HEK293 (cell line): ENCODE measurements around the gene NELL2.
"Not testable (repeated sequence)": the region's sequence is repeated elsewhere in the genome, so short reads cannot be mapped to it uniquely, and the experiment has no call there.

Source experiments
- CTCF ChIA-PET: fragments of 350-600 bp; formaldehyde crosslinking; extraction: SDS; loops from one replicate; lab custom pipeline; 2021; ENCODE audit warnings: antibody characterized with exemption; lab: Yijun Ruan, JAX
- POLR2A ChIA-PET: fragments of 300-600 bp; formaldehyde crosslinking; extraction: SDS; loops from one replicate; lab custom pipeline; 2020; ENCODE audit warnings: antibody characterized with exemption, inconsistent platforms; lab: Yijun Ruan, JAX
- H3K27ac ChIP-seq: fragments of 200-500 bp; sonication (Bioruptor generic); 2 replicates; pipeline ENCODE4 v1.5.1; 2014; ENCODE audit warnings: low read depth, low read length, control low read depth, inconsistent platforms; ENCODE audit errors: extremely low read depth
- H3K36me3 ChIP-seq, 2 experiments: fragments of 200-500 bp in 1 of 2; sonication (Bioruptor generic) in 1 of 2; 1 replicate in 1 of 2; 2 replicates in 1 of 2; pipeline ENCODE4 v1.5.1; 2014 to 2017; ENCODE audit warnings: inconsistent platforms in 2 of 2, low read length in 2 of 2; ENCODE audit not compliant: control insufficient read depth in 2 of 2, insufficient read depth in 1 of 2
- H3K4me1 ChIP-seq: fragments of 200-500 bp; sonication (Bioruptor generic); 2 replicates; pipeline ENCODE4 v1.5.1; 2014; ENCODE audit warnings: mild to moderate bottlenecking, low read length, inconsistent platforms; ENCODE audit not compliant: control insufficient read depth, insufficient read depth
- H3K4me3 ChIP-seq: 2 replicates; pipeline ENCODE4 v1.5.1; 2011; ENCODE audit warnings: low read depth, mild to moderate bottlenecking, control low read depth, low read length, moderate library complexity
- H3K9me3 ChIP-seq: fragments of 200-500 bp; sonication (Bioruptor generic); 2 replicates; pipeline ENCODE4 v1.5.1; 2014; ENCODE audit warnings: low read depth, low read length, inconsistent platforms; ENCODE audit not compliant: control insufficient read depth, insufficient read depth
- GLI2 ChIP-seq: fragments of 450-650 bp; formaldehyde crosslinking; IDR thresholded peaks from 2 replicates; pipeline ENCODE4; 2017; ENCODE audit warnings: missing biosample characterization, missing genetic modification characterization, low read depth, borderline replicate concordance
- INSM2 ChIP-seq: fragments of 450-650 bp; formaldehyde crosslinking; IDR thresholded peaks from 2 replicates; pipeline ENCODE4 v1.5.1; 2016; ENCODE audit warnings: missing biosample characterization, missing genetic modification characterization
- SP2 ChIP-seq: fragments of 450-650 bp; formaldehyde crosslinking; IDR thresholded peaks from 2 replicates; pipeline ENCODE4 v1.5.1; 2016; ENCODE audit warnings: missing biosample characterization, missing genetic modification characterization
- ZNF140 ChIP-seq: fragments of 450-650 bp; formaldehyde crosslinking; IDR thresholded peaks from 2 replicates; pipeline ENCODE4 v1.5.1; 2016; ENCODE audit warnings: missing biosample characterization, missing genetic modification characterization
- ZNF157 ChIP-seq: fragments of 450-650 bp; formaldehyde crosslinking; IDR thresholded peaks from 2 replicates; pipeline ENCODE4 v1.5.1; 2016; ENCODE audit warnings: missing biosample characterization, missing genetic modification characterization
- ZNF169 ChIP-seq: fragments of 450-650 bp; formaldehyde crosslinking; IDR thresholded peaks from 2 replicates; pipeline ENCODE4 v1.5.1; 2016; ENCODE audit warnings: missing biosample characterization, missing genetic modification characterization
- ZNF2 ChIP-seq: fragments of 450-650 bp; formaldehyde crosslinking; IDR thresholded peaks from 2 replicates; pipeline ENCODE4 v1.5.1; 2016; ENCODE audit warnings: missing biosample characterization, missing genetic modification characterization
- ZNF211 ChIP-seq: fragments of 450-650 bp; formaldehyde crosslinking; IDR thresholded peaks from 2 replicates; pipeline ENCODE4 v1.5.1; 2016; ENCODE audit warnings: low read depth, missing biosample characterization, missing genetic modification characterization
- ZNF239 ChIP-seq: fragments of 450-650 bp; formaldehyde crosslinking; IDR thresholded peaks from 2 replicates; pipeline ENCODE4 v1.5.1; 2016; ENCODE audit warnings: missing biosample characterization, missing genetic modification characterization
- ZNF341 ChIP-seq: fragments of 450-650 bp; formaldehyde crosslinking; IDR thresholded peaks from 2 replicates; pipeline ENCODE4; 2016; ENCODE audit warnings: low read depth, missing biosample characterization, missing genetic modification characterization
- ZNF548 ChIP-seq: fragments of 450-650 bp; formaldehyde crosslinking; IDR thresholded peaks from 2 replicates; pipeline ENCODE4 v1.5.1; 2016; ENCODE audit warnings: missing biosample characterization, missing genetic modification characterization
- ZNF549 ChIP-seq: fragments of 450-650 bp; IDR thresholded peaks from 2 replicates; pipeline ENCODE4 v1.5.1; 2018; ENCODE audit warnings: missing biosample characterization, missing genetic modification characterization, mild to moderate bottlenecking, inconsistent platforms, moderate library complexity
- ZNF600 ChIP-seq: fragments of 450-650 bp; formaldehyde crosslinking; IDR thresholded peaks from 2 replicates; pipeline ENCODE4 v1.5.1; 2016; ENCODE audit warnings: missing biosample characterization, missing genetic modification characterization
- ZNF626 ChIP-seq: fragments of 450-650 bp; sonication (Bioruptor Pico); formaldehyde crosslinking; IDR thresholded peaks from 2 replicates; pipeline ENCODE4 v1.5.1; 2018; ENCODE audit warnings: missing biosample characterization, missing genetic modification characterization, inconsistent platforms
- ZXDB ChIP-seq: fragments of 450-650 bp; formaldehyde crosslinking; IDR thresholded peaks from 2 replicates; pipeline ENCODE4 v1.5.1; 2016; ENCODE audit warnings: missing biosample characterization, missing genetic modification characterization
- TF ChIP-seq, protein P1 (sequence below): fragments of 450-650 bp; formaldehyde crosslinking; IDR thresholded peaks from 2 replicates; pipeline ENCODE4 v1.5.1; 2017; ENCODE audit warnings: missing biosample characterization, missing genetic modification characterization
- TF ChIP-seq, protein P2 (sequence below): fragments of 450-650 bp; formaldehyde crosslinking; conservative IDR thresholded peaks from 2 replicates; pipeline ENCODE4 v1.5.1; 2016; ENCODE audit warnings: low read depth, missing biosample characterization, missing genetic modification characterization
- TF ChIP-seq, protein P3 (sequence below): fragments of 450-650 bp; formaldehyde crosslinking; IDR thresholded peaks from 2 replicates; pipeline ENCODE4; 2016; ENCODE audit warnings: missing biosample characterization, missing genetic modification characterization
- TF ChIP-seq, protein P4 (sequence below): fragments of 450-650 bp; formaldehyde crosslinking; IDR thresholded peaks from 2 replicates; pipeline ENCODE4 v1.5.1; 2016; ENCODE audit warnings: missing biosample characterization, missing genetic modification characterization

NELL2 gene

DNA sequence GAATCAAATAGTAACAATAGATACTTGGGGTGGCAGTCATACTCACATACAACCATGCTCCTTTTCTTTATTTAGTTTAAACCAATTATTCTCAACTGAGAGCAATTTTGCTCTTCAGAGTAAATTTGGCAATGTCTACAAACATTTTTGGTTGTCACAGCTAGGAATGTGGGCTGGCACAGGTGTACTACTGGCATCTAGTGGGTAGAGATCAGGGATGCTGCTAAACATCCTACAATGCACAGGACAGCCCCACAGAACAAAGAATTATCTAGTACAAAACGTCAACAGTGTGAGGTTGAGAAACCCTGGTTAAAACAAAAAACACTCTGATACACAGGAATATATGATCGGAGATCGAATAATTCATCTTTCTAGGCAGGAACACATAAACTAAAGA, 186.5 kb downstream of the NELL2 start:
- H3K27ac ChIP-seq, result no peak overlapping the region
- H3K9me3 ChIP-seq, result no peaks in the 10 kb centered on the region
- H3K36me3 ChIP-seq, result no peaks in the 10 kb centered on the region
- ChIA-PET POLR2A (no interaction called here), CTCF (interaction anchor here (1.0 kb wide), 1 partner anchor 12 kb away, joined by 3 read pairs; no protein-coding TSS in a partner anchor)
- no peak overlapping the region for H3K4me3 ChIP-seq
- no peaks in the 10 kb centered on the region for H3K4me1 ChIP-seq
- TF ChIP-seq ZNF211 (no peak), ZXDB (tag by site-specific recombination) (no peak), ZNF548 (tag by site-specific recombination) (no peak), ZNF600 (no peak), ZNF549 (no peak), ZNF626 (no peak), INSM2 (no peak), ZNF157 (tag by site-specific recombination) (no peak), ZNF2 (tag by site-specific recombination) (no peak), SP2 (tag by site-specific recombination) (no peak), ZNF140 (tag by site-specific recombination) (no peak), ZNF169 (no peak), ZNF239 (tag by site-specific recombination) (no peak), ZNF341 (no peak), GLI2 (tag by site-specific recombination) (no peak)
- TF ChIP-seq, protein P1, sequence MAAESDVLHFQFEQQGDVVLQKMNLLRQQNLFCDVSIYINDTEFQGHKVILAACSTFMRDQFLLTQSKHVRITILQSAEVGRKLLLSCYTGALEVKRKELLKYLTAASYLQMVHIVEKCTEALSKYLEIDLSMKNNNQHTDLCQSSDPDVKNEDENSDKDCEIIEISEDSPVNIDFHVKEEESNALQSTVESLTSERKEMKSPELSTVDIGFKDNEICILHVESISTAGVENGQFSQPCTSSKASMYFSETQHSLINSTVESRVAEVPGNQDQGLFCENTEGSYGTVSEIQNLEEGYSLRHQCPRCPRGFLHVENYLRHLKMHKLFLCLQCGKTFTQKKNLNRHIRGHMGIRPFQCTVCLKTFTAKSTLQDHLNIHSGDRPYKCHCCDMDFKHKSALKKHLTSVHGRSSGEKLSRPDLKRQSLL, result no peak
- TF ChIP-seq, protein P2, sequence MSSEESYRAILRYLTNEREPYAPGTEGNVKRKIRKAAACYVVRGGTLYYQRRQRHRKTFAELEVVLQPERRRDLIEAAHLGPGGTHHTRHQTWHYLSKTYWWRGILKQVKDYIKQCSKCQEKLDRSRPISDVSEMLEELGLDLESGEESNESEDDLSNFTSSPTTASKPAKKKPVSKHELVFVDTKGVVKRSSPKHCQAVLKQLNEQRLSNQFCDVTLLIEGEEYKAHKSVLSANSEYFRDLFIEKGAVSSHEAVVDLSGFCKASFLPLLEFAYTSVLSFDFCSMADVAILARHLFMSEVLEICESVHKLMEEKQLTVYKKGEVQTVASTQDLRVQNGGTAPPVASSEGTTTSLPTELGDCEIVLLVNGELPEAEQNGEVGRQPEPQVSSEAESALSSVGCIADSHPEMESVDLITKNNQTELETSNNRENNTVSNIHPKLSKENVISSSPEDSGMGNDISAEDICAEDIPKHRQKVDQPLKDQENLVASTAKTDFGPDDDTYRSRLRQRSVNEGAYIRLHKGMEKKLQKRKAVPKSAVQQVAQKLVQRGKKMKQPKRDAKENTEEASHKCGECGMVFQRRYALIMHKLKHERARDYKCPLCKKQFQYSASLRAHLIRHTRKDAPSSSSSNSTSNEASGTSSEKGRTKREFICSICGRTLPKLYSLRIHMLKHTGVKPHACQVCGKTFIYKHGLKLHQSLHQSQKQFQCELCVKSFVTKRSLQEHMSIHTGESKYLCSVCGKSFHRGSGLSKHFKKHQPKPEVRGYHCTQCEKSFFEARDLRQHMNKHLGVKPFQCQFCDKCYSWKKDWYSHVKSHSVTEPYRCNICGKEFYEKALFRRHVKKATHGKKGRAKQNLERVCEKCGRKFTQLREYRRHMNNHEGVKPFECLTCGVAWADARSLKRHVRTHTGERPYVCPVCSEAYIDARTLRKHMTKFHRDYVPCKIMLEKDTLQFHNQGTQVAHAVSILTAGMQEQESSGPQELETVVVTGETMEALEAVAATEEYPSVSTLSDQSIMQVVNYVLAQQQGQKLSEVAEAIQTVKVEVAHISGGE, result no peak
- TF ChIP-seq, protein P3, sequence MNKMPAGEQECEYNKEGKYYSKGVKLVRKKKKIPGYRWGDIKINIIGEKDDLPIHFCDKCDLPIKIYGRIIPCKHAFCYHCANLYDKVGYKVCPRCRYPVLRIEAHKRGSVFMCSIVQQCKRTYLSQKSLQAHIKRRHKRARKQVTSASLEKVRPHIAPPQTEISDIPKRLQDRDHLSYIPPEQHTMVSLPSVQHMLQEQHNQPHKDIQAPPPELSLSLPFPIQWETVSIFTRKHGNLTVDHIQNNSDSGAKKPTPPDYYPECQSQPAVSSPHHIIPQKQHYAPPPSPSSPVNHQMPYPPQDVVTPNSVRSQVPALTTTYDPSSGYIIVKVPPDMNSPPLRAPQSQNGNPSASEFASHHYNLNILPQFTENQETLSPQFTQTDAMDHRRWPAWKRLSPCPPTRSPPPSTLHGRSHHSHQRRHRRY (tag by site-specific recombination), result no peak
- TF ChIP-seq, protein P4, sequence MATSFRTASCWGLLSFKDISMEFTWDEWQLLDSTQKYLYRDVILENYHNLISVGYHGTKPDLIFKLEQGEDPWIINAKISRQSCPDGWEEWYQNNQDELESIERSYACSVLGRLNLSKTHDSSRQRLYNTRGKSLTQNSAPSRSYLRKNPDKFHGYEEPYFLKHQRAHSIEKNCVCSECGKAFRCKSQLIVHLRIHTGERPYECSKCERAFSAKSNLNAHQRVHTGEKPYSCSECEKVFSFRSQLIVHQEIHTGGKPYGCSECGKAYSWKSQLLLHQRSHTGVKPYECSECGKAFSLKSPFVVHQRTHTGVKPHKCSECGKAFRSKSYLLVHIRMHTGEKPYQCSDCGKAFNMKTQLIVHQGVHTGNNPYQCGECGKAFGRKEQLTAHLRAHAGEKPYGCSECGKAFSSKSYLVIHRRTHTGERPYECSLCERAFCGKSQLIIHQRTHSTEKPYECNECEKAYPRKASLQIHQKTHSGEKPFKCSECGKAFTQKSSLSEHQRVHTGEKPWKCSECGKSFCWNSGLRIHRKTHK (tag by site-specific recombination), result no peak

- H3K4me1 ChIP-seq, H3K9me3 ChIP-seq, H3K27ac ChIP-seq, CTCF ChIA-PET, H3K36me3 ChIP-seq, POLR2A ChIA-PET, H3K4me3 ChIP-seq: not testable (repeated sequence)
Observed at GRCh38 chr12:44686821-44687432, 189.2 kb downstream of the NELL2 start.
